ENCODE measurements around the gene CD248. TPM values are rescaled to one million over a fixed set of nuclear protein-coding genes. Genes with fewer than 3 reads are reported as not detected.
"Not testable (repeated sequence)": the region's sequence is repeated elsewhere in the genome, so short reads cannot be mapped to it uniquely, and the experiment has no call there.

CD248 gene
- total RNA-seq (2014; rRNA removed; shearing (Covaris generic)), result not detected in 2 replicates

GRCh38 chr11:66316849-66317251 lies at the start of gene CD248:
Gene CD248 (minus strand): TSS chr11:66317044. CDS start chr11:66317027, 17 bp downstream.
- DNase-seq (ENCODE audit: low spot score), result no peak

GRCh38 chr11:66365711-66366619 lies 49.1 kb upstream of the CD248 start:
- DNase-seq (ENCODE audit: low spot score), result no peak

GRCh38 chr11:66365166-66365565 lies 48.3 kb upstream of the CD248 start:
- no peak for DNase-seq (ENCODE audit: low spot score)

GRCh38 chr11:66363805-66364535 lies 47.1 kb upstream of the CD248 start:
- DNase-seq (ENCODE audit: low spot score), result no peak

GRCh38 chr11:66363187-66363601 lies 46.4 kb upstream of the CD248 start:
- DNase-seq (ENCODE audit: low spot score), result no peak

- no peak for DNase-seq (ENCODE audit: low spot score)
Observed at GRCh38 chr11:66362481-66363147, 45.8 kb upstream of the CD248 start.

- DNase-seq (ENCODE audit: low spot score), result no peak
Observed at GRCh38 chr11:66361502-66361941, 44.7 kb upstream of the CD248 start.

GRCh38 chr11:66360406-66361073 lies 43.7 kb upstream of the CD248 start:
- DNase-seq (ENCODE audit: low spot score), result no peak

- no peak for DNase-seq (ENCODE audit: low spot score)
Observed at GRCh38 chr11:66359662-66360087, 42.8 kb upstream of the CD248 start.

- not testable (repeated sequence) for DNase-seq (ENCODE audit: low spot score)
Observed at GRCh38 chr11:66350560-66351235, 33.9 kb upstream of the CD248 start.

GRCh38 chr11:66349084-66349386 lies 32.2 kb upstream of the CD248 start:
- no peak for DNase-seq (ENCODE audit: low spot score)

GRCh38 chr11:66347425-66348276 lies 30.8 kb upstream of the CD248 start, which contains the start of gene B4GAT1:
Gene B4GAT1 (minus strand): TSS chr11:66347629. CDS start chr11:66347545, 84 bp downstream.
- DNase-seq (ENCODE audit: low spot score), result peak; percentile 93

GRCh38 chr11:66346476-66347424 lies 29.9 kb upstream of the CD248 start:
- no peak for DNase-seq (ENCODE audit: low spot score)

- DNase-seq (ENCODE audit: low spot score), result no peak
Observed at GRCh38 chr11:66345316-66345649, 28.4 kb upstream of the CD248 start.

- peak; percentile 92 for DNase-seq (ENCODE audit: low spot score)
Observed at GRCh38 chr11:66344550-66345315, 27.9 kb upstream of the CD248 start, which contains the start of gene BRMS1. Gene BRMS1 (minus strand): TSS chr11:66345104. CDS start chr11:66342234, 2,870 bp downstream.

- no peak for DNase-seq (ENCODE audit: low spot score)
Observed at GRCh38 chr11:66343176-66343575, 26.3 kb upstream of the CD248 start.

- no peak for DNase-seq (ENCODE audit: low spot score)
Observed at GRCh38 chr11:66341502-66342126, 24.8 kb upstream of the CD248 start.
